ENCODE results near the gene SLC26A1.

- TF ChIP-seq, protein P1, sequence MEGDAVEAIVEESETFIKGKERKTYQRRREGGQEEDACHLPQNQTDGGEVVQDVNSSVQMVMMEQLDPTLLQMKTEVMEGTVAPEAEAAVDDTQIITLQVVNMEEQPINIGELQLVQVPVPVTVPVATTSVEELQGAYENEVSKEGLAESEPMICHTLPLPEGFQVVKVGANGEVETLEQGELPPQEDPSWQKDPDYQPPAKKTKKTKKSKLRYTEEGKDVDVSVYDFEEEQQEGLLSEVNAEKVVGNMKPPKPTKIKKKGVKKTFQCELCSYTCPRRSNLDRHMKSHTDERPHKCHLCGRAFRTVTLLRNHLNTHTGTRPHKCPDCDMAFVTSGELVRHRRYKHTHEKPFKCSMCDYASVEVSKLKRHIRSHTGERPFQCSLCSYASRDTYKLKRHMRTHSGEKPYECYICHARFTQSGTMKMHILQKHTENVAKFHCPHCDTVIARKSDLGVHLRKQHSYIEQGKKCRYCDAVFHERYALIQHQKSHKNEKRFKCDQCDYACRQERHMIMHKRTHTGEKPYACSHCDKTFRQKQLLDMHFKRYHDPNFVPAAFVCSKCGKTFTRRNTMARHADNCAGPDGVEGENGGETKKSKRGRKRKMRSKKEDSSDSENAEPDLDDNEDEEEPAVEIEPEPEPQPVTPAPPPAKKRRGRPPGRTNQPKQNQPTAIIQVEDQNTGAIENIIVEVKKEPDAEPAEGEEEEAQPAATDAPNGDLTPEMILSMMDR (IDR thresholded peaks at IDR 0.05), result no peak
- TF ChIP-seq POLR2A (IDR thresholded peaks at IDR 0.05), result no peak
Observed at GRCh38 chr4:1013225-1014073, 20.2 kb upstream of the SLC26A1 start.

Data from tibial nerve (tissue), 3 donors.